Duodenal mucosa (tissue), 2 donors: ENCODE data around the gene RGS3.

Source experiments
- H3K27ac ChIP-seq: one replicate; pipeline ENCODE4 v1.7.0; 2013; ENCODE audit warnings: low read depth, low read length
- H3K27me3 ChIP-seq, 2 donors: one replicate each; pipeline ENCODE4 v1.7.0; 2013; ENCODE audit warnings: low read length in 2 of 2, control low read depth in 1 of 2; ENCODE audit not compliant: insufficient read depth in 2 of 2, control insufficient read depth in 1 of 2
- H3K36me3 ChIP-seq, 2 donors: one replicate each; pipeline ENCODE4 v1.7.0; 2013; ENCODE audit warnings: low read length in 2 of 2, control low read depth in 1 of 2; ENCODE audit not compliant: insufficient read depth in 2 of 2, control insufficient read depth in 1 of 2
- H3K4me1 ChIP-seq, 2 donors: one replicate each; pipeline ENCODE4 v1.7.0; 2013; ENCODE audit warnings: low read length in 2 of 2, control low read depth in 1 of 2; ENCODE audit not compliant: insufficient read depth in 2 of 2, control insufficient read depth in 1 of 2
- H3K4me3 ChIP-seq, 2 donors: one replicate each; pipeline ENCODE4 v1.7.0; 2013; ENCODE audit warnings: low read length in 2 of 2, low read depth in 1 of 2
- H3K9ac ChIP-seq, 2 donors: one replicate each; pipeline ENCODE4 v1.7.0; 2013; ENCODE audit warnings: low read length in 2 of 2, low read depth in 1 of 2
- H3K9me3 ChIP-seq, 2 donors: one replicate each; pipeline ENCODE4 v1.7.0; 2013; ENCODE audit warnings: low read length in 2 of 2, control low read depth in 1 of 2; ENCODE audit not compliant: control insufficient read depth in 1 of 2

The RGS3 gene

DNA sequence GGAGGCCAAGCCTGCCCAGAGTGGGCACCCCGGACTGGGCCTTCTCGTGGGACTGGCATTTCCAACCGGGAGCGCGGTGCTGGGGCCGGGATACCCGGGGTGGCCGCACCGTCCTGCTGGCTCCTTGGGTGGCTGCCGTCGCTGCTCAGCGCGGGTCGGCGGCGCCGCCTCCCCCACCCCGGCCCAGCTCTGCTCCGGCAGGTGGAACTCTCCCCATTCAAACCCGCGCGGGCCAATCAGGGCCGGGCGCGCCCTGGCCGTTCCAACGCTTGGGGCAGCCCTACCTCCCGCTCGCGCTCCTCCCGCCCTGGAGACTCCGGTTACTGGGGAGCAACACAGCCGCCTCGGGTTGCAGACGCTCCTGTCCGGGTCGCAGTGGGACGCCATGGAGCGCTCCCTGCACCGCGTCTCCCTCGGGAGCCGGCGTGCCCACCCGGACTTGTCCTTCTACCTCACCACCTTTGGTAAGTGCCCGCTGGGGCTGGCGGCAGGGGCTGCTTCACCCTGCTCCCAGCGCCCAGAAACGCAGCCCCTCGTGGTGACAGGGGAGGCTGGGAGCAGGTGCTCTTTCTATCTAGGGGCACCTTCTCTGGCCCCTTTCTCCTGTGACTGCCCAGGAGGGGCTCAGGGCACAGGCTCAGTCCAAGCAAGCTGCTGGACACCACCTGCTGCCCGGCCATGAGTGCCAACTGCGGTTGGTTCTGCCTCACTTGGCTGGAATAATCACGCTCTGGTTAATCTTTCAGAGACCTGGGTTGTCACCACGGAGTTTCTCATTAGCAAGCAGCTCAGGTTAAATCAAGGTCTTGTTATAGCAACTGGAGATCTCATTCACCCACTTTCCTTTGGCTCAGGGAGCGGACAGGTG lies at the start of gene RGS3:
RGS3 (plus strand) TSS at position 310 of the 868 bp plus-strand sequence; CDS start at position 386, 76 bp downstream.
- Histone ChIP-seq H3K27me3 (no peaks in the 10 kb centered on the region), H3K36me3 (no peaks in the 10 kb centered on the region), H3K4me1 (peaks cover 15 to 23% of the 10 kb centered on the region in 2 donors), H3K9me3 (no peaks in the 10 kb centered on the region), H3K4me3 (peak within 1 kb of the TSS; percentile 70 to 77), H3K27ac (peak within 1 kb of the TSS; percentile 66), H3K9ac (peak within 1 kb of the TSS; percentile 58 to 76)

DNA sequence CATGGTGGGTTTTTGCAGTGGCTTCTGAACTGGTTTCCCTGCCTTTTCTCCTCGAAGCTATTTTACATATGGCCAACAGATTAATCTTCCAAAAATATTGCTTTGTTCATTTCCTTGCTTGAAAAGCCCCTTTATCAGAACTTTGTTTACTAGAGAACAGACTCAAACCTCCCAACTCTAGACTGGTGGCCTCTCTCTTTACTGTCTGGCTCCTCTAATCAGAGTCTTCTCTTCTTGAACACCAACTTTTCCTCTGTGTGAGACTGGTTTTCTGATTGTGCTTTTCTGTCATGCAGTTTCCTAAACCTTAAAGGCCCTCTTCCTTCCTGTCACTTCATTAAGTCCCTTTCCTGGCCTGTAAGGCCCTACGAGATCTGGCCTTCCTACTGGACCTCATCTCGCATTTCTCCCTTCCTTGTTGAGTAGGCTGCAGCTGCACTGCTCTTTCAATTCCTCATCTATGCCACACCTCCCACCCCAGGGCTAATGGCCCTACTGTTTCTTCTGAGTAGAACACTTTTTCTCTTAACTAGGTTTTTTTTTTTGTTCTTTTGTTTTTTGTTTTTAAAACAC lies 47.3 kb upstream of the RGS3 start:
- H3K4me1 ChIP-seq, result peaks cover 0 to 3% of the 10 kb centered on the region in 2 donors
- no peak overlapping the region for H3K4me3 ChIP-seq
- no peak overlapping the region for H3K27ac ChIP-seq
- H3K9me3 ChIP-seq, result no peaks in the 10 kb centered on the region
- no peak overlapping the region for H3K9ac ChIP-seq
- no peaks in the 10 kb centered on the region for H3K27me3 ChIP-seq
- no peaks in the 10 kb centered on the region for H3K36me3 ChIP-seq

DNA sequence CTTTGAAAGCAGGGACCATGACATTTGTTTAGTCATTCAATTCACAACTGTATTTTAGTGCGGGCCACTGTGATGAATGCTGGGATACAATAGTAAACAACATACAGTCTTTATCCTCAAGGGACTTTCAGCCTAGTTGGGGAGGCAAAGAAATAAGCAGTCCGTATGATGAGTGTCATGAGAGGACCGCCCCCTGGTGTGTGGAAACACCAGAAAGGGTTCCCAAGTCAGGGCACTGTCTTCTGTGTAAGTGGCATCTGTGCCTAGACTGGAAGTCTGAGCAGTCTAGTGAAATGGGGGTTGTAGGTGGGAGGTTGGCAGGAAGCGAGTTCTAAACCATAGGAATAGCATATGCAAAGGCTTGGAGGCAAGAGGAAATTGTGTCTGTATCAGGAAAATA lies 46.2 kb upstream of the RGS3 start:
- H3K27me3 ChIP-seq, result no peaks in the 10 kb centered on the region
- no peak overlapping the region for H3K27ac ChIP-seq
- H3K36me3 ChIP-seq, result no peaks in the 10 kb centered on the region
- no peaks in the 10 kb centered on the region for H3K4me1 ChIP-seq
- H3K4me3 ChIP-seq, result no peak overlapping the region
- H3K9ac ChIP-seq, result no peak overlapping the region
- H3K9me3 ChIP-seq, result no peaks in the 10 kb centered on the region

DNA sequence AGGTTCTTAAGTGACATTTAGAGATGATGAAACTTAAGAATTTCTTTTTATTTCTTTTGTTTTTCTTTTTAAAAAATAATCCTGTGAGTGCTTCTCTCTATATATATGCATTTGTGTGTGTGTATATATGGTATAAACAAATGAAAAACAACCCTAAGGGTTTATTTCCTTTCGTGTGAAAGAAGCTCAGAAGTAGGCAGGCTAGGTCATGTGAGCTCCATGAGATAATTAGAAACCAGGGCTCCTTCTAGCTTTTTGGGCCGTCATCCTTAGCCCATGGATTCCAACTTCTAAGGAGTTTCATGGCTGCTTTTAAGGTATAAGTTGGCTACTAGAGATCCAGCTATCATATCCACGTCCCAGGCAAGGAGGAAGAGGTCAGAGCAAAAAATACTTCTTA lies 41.8 kb upstream of the RGS3 start:
- H3K36me3 ChIP-seq, result no peaks in the 10 kb centered on the region

DNA sequence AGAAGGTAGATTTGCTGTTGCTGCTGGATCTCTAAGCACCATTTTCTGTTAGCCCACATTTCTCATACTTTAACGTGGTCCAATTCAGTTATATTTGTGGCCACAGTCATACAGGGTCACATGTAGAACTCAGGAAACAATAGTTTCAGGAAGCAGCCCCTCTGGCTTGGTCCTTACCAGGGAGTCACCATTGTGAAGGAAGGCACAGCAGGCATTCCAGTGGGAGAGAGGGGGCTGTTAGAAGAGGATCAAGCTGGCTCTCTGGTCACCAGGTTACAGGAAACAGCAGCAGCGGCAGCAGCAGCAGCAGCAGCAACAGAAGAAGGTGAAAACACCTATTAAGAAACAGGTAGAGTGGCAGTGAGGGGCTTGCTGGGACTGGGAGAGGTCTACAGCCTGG lies 38.5 kb upstream of the RGS3 start:
- Histone ChIP-seq H3K9ac (no peak overlapping the region), H3K4me3 (no peak overlapping the region), H3K27ac (no peak overlapping the region), H3K4me1 (no peaks in the 10 kb centered on the region), H3K9me3 (no peaks in the 10 kb centered on the region), H3K36me3 (no peaks in the 10 kb centered on the region), H3K27me3 (no peaks in the 10 kb centered on the region)

More for the DNA sequence above, 41.8 kb upstream of the RGS3 start:
- no peaks in the 10 kb centered on the region for H3K27me3 ChIP-seq
- no peaks in the 10 kb centered on the region for H3K4me1 ChIP-seq
- no peaks in the 10 kb centered on the region for H3K9me3 ChIP-seq
- H3K4me3 ChIP-seq, result no peak overlapping the region
- no peak overlapping the region for H3K9ac ChIP-seq
- H3K27ac ChIP-seq, result no peak overlapping the region

DNA sequence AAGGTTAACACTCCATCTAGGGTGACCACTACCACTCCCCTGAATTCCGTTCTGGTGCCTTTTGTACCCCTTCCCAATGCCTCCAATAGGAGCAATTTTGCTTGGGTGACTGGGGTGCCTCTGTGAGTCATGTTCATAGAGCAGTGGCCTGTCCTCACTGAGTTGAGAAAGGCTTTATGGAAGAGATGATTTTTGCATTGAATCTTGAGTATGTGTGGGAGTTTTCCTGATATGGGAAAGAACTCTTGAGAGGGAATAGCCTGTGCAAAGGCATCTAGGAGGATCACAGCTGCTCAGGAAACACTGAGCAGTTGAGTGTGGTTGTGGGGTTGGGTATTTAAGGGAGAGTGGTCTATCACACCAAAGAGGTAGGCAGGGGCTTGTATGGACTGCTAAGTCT lies 36.8 kb upstream of the RGS3 start:
- Histone ChIP-seq H3K4me1 (no peaks in the 10 kb centered on the region), H3K27me3 (no peaks in the 10 kb centered on the region), H3K9ac (no peak overlapping the region), H3K9me3 (no peaks in the 10 kb centered on the region), H3K27ac (no peak overlapping the region), H3K36me3 (no peaks in the 10 kb centered on the region), H3K4me3 (no peak overlapping the region)

DNA sequence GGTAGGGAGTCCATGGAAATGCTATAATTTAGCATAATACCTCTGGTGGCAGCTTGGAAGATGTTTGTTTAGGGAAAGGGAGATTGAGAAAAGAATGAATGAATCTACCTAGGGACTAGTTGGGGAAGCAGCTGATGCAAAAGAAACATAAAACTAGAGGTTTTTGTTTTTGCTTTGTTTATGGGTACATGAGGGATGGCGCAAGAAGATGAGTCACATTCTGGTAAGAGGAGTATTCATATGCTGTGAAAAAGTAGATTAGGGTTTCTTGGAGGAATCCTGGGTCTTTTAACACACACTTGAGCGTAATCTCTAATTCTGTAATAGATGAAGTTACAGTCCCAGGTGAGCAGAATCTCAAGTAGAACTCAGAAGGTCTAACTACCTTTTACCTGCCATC lies 35.9 kb upstream of the RGS3 start:
- no peak overlapping the region for H3K9ac ChIP-seq
- H3K4me3 ChIP-seq, result no peak overlapping the region
- no peaks in the 10 kb centered on the region for H3K36me3 ChIP-seq
- H3K4me1 ChIP-seq, result no peaks in the 10 kb centered on the region
- no peak overlapping the region for H3K27ac ChIP-seq
- no peaks in the 10 kb centered on the region for H3K27me3 ChIP-seq
- H3K9me3 ChIP-seq, result no peaks in the 10 kb centered on the region

DNA sequence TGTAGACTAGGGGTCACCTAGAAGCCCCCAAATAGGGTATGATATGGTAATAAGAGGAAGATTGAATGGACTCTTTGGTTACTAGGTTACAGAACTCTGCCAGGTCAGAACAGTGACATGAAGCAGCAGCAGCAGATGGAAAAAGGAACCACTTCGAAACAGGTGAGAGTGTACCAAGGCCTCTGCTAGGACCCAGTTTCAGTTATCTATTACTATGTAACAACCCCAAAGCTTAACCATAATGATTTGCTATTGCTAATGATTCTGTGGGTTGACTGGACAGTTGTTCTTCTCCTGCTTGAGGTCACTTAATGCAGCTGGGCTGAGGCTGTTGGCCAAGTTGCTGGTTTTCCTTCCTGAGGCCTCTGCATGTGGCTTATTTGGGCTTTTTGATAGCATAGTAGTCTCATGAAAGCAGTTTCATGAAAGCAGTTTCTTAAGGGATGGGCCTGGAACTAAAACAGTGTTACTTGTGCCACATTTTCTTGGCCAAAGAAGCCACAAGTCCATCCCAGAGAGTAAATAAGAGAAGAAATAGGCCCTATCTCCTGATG lies 35.4 kb upstream of the RGS3 start:
- Histone ChIP-seq H3K36me3 (no peaks in the 10 kb centered on the region), H3K9ac (no peak overlapping the region), H3K27ac (no peak overlapping the region), H3K4me1 (no peaks in the 10 kb centered on the region), H3K4me3 (no peak overlapping the region), H3K27me3 (no peaks in the 10 kb centered on the region), H3K9me3 (no peaks in the 10 kb centered on the region)

DNA sequence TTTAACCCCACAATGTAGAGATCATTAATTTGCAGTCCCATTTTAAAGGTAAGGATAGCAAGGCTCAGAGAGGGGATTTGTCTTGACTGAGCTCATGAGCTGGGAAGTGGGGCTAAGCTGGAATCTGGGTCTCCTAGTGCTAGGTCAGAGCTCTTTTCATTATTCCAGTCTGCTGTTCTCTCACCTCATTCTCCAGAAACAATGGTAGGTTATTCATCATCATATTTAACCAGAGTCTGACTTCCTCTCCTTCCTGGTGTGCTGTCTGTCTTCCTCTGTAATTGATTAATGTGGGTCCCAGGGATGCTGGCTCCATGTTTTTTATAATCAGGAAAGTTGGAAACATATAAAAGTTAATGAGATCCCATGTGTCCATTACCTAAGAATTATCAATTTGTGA lies 32.3 kb upstream of the RGS3 start:
- Histone ChIP-seq H3K9me3 (no peaks in the 10 kb centered on the region), H3K4me1 (no peaks in the 10 kb centered on the region), H3K36me3 (no peaks in the 10 kb centered on the region), H3K27me3 (no peaks in the 10 kb centered on the region), H3K27ac (no peak overlapping the region), H3K9ac (no peak overlapping the region), H3K4me3 (no peak overlapping the region)

DNA sequence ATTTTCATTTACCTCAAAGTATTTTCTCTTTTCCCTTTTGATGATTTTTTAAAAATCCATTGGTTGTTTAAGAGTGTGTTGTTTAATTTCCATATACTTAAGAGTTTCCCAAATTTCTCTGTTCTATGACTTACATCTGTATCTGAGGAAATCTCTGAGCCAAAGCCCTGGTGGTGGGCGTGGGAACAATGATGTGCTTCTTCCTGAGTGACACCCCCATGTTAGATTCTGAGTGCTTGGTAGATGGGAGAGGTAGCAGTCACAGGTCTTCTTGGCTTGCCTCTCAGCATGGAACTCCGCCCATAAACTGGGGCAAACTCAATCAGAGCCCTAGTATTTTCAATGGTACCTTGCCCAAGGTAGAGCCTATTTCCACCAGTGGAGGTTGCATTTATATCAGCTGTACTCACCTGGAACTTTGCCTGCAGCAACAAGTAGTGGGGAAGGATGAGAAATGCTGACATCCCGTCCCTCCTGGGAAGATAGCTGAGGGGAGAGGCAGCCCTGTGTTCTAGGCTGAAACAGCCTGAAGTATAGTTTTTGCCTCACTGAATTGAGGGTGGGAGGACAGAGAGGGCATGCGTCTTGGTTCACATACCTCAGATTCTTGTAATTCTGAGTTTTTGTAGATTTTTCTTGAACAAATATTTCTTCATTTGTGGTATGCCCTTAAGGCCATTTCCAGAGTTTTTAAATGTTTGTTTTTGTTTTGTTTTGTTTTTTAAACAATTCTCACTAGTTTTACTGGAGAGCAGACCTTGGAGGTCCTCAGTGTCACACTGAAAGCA lies 26.6 kb upstream of the RGS3 start:
- Histone ChIP-seq H3K27ac (no peak overlapping the region), H3K4me1 (no peaks in the 10 kb centered on the region), H3K9ac (no peak overlapping the region), H3K9me3 (peaks cover 0 to 3% of the 10 kb centered on the region in 2 donors), H3K27me3 (no peaks in the 10 kb centered on the region), H3K36me3 (no peaks in the 10 kb centered on the region), H3K4me3 (no peak overlapping the region)
